Activated gamma-delta T cell treated with Interleukin-2 at 50 U/mL for 16 hours (primary cell): ENCODE data around the gene ELOVL6.
"Not testable (repeated sequence)": the region's sequence is repeated elsewhere in the genome, so short reads cannot be mapped to it uniquely, and the experiment has no call there.

Source experiments
- DNase-seq: peaks from one replicate; pipeline ENCODE4 v3.0.0-alpha.2; 2020

Gene ELOVL6

DNA sequence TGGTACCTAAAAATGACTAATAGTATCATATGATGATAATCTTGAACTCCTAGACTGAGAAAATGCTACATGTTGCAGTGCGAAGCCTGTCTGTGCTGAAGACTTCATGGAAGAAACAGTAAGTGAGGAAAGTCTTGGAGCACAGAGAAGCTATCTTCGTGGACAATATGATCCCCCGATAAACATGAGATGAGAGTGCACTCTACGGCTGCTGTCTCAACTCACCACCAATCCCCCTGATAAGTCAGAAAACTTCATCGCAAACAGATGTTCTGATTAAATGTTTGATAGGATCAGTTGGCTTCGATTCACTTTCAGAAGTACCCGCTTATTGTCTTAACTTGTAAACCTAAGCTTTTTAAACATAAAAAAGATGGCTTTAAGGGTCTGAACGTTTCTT lies 130.2 kb downstream of the ELOVL6 start:
- DNase-seq = no peak

DNA sequence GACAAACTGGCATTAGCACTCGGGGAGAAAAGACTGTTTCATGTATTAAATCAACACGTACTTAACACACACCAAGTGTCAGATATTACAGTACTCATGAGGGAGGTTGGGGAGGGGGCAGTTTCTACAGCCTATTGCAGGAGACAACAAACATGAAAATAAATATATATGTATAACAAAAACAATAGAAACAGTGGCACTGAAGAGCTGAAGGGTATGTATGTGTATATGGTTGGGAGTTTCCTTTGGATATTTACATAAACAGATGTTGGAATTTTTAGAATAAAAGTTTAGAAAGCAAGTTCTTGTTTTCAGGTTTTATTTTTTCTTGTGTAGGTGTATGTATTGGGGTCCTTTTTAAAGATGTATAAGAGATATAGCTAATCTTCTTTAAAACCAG lies 133.5 kb downstream of the ELOVL6 start:
- DNase-seq = no peak

DNA sequence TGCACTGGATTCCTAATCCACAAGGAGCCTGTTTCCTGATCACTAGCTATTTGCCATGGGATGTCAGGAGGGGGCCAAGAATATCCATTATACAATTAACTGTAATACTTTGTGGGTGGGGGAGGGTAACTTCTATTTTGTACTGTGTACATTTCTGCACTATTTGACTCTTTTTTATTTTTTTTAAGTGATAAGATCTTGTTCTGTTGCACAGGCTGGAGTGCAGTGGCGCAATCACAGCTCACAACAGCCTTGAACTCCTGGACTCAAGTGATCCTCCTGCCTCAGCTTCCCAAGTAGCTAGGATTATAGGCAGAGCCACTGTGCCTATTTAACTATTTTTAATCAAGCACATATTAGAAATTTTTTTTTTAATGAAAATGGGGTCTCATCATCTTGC lies 134.1 kb downstream of the ELOVL6 start:
- no peak for DNase-seq

DNA sequence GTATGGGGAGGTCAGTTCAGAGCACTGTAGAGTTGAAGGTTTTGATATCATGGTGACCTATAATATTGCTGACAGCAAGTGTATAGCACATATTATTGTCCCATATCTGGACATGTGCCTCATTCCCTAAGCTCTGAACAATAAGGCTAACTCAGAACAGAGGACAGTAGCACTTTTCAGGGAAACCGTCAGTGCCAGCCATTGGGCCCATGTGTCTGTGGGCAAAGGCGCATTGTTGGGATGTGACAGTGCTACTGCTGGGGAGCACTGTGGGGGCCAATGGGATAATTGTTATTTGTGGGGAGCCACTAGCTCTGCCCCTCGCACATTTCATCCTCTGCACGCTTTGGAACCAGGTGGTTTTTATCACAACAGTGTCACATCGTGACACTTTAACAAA lies 136.2 kb downstream of the ELOVL6 start:
- DNase-seq = no peak

DNA sequence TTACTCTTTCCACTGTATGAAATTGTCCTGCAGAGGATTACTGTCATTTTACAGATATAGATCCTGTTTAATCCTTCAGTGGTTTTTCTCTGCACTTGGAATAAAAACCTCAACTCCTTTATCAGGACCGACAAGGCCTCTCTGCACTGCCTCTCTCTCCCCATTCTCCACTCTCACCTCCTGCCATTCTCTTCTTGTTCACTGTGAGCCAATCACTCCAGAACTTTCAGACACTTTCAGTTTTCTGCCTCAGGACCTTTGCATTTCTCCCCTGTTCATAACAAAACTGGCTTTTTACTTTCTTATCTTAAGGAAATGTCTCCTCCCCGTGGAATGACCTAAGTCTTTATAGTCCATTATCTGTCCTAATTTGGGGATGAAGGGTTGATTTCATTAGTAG lies 137.3 kb downstream of the ELOVL6 start:
- DNase-seq = no peak

DNA sequence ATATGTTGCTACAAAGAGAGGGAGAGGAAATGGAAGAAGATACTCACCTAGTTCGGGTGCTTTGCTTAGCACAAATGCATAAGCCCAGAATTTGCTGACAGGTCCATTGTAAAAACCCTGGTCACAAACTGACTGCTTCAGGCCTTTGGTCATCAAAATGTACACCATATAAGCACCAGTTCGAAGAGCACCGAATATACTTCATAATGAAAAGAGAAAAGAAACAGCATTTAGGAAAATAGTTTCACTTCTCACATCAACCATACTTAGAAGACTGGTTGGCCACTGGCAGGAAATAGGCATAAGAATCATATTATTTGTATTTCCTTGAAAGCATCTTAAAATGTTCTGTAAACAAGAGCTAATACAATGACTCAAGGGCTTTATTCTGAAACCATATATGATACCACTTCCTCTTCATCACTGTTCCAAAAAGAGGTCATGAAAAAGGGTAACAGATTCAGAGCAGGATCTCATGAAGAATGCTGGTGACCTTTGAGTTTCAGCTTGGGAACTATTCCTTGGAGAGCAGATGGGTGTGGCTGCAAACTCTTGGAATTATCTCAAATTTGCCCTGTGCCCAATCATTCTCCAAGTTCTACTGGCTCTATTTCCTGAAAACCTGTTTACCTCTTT lies 138.7 kb downstream of the ELOVL6 start:
- no peak for DNase-seq

DNA sequence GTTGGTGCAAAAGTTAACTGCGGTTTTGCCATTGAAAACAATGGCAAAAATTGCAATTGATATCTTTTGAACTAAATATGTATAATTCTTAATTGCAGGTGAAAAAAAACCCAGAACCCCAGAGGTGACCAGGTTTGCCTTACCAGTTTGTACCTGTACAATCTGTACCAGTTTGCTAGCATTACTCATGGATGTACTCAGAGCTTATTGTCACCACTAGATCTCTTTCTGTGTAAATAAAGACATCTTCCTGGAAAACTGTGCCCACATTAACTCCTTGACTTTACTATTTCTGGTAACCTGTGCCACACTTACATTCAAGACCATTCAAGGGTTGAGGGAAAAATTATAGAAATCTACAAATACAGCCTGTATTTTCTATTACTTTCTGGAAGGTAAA lies 139.7 kb downstream of the ELOVL6 start:
- no peak for DNase-seq

DNA sequence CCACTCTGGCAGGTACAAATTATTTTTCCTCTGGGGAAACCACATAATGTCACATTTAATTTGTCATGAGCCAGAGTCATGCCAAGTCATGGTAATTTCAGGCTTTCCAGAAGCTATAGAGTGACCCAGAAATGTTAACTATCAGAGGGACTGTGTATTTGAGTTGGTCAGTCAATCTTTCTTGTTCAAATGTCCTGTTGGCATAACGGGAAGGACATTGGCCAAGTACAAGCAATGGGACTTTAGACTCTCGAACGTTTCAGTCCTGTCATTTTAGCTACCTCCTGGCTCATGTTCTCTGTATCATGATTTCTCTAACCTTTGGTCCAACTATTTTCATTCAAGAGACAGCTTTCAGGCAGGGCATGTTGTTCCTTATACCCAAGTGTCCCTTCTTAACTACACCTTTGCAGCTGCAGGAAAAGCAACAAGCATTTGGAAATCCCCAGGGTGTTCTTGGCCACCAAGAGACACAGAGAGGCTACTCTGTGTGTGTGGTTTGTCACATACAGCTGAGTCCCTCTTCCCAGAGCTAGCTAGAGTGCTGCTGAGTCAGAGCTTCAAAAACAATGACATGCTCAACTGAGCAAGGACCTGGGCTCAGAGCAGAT lies 143.2 kb downstream of the ELOVL6 start:
- DNase-seq = no peak

DNA sequence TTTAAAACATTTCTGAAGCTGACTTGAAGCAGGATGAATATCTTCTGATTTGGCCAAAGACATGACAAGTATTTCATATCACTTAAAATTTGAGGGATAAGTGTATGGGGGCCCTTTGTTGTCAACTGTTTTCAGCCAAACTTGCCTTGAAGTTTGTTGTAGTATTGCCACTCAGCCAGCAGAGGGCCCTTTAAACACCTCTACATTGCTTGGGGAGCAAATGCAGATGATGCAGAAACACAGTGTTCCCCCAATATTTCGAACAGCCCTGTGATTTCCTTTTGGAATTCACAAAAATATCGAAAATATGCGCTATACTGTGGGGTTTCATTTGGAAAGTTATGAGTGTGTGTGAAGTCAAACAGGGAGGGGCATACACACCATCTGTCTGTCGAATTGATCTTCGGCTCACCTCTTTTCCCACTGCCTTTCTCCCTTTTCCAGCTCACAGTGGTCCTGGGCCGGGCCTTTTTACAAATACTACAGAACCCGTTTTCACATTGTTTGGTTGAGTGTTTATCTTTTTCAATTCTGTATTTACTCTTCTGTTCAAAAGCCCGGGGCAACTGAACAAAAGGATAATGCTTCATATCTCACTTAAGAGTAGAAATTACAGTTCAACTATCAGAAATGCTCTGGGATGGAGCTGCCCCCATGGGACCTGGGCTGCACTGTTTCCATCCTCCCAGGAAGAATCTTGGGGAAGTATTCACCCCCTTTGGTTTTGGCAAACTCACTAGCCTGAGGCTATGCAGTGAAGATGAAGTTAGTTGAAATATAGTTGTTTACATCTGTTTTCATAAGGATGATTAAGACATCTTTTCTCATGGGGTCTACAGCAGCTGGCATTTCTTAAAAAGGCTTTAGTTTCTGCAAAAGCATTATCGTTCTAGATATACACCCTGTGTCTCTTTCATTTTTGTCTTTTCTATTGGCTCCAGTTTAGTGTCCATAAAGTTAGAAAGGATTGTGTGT lies 148.2 kb downstream of the ELOVL6 start:
- DNase-seq = peak; percentile 58

DNA sequence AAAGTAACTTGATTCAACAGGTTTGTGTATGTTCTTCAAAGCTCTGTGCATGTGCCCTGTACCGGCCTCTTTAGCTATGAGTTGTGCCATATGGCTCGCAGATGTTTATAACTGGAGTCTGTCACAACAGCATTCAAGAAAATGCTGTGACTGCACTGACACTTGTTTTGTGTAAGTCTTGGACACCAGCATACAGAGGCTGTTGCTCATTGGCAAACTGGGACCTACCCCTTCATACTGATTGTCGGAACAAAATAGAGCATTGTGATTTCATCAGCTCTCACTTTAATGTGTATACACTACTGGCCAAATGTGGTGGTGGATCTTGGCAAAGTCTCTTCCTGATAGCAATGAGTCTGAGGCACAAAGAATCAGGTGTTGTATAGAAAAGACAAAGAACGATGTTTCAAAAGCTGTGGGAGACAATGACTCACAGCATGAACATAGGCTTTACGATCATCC lies 151.8 kb downstream of the ELOVL6 start:
- DNase-seq = no peak

DNA sequence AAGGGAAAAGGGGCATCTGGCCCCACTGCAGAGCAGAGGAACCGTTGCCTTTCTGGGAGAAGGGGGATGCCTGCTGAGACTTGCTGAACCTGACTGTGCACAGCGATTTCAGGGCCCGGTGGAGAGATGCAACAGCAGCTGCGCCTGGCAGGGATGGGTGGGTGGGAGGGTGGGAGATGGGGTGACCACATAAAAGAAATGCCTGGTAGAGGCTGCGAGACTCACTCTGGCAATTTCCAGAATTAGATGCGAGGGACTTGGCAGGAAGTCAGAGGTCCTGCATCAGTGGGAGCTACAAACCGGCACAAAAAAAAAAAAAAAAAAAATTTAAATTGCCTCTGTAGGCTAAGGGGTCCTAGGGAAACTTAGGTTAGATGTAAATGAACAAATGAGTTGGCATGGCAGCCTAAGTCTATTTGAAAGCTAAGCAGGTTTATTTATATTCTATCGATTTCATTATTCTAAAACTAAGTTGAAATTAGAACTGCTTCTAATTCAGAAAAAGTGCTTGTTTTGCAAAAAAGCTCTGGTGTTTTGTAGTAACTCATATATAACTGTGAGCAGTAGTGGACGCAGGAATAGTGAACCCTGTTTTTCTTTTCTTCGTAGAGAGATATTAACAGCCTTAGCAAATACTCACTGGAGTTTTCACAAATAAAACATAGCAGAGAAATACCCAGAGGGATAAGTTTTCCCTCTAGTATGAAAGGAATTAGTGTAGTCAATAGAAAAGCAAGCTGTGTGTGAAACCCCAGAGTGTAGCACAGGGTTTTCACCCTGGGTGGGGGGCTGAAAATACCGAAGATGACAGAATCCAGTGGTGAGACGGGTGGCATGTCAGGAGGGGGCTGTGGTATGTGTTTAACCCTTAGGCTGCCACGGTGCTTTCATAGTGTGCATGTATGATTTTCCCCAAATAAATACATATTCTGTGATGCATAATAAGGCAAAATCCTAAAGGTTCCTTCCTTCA lies 155.6 kb downstream of the ELOVL6 start:
- DNase-seq = no peak

DNA sequence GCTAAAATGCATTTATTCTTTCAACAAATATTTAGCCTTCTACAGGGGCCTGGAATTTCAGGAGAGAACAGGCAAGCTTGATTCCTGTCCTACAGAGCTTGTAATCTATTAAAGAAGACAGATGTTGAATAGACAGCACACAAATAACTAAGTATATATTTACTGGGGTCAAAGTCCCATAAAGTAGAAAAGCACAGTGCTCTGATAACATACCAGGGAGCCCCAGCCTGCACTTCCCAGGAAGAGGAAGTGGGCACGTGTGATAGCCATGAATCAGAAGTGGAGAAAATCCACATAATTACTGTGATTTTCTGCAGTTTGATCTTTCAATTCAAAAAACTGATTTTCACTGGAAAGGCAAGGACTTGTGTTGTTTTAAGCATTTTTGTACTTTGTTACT lies 156.7 kb downstream of the ELOVL6 start:
- DNase-seq = no peak

DNA sequence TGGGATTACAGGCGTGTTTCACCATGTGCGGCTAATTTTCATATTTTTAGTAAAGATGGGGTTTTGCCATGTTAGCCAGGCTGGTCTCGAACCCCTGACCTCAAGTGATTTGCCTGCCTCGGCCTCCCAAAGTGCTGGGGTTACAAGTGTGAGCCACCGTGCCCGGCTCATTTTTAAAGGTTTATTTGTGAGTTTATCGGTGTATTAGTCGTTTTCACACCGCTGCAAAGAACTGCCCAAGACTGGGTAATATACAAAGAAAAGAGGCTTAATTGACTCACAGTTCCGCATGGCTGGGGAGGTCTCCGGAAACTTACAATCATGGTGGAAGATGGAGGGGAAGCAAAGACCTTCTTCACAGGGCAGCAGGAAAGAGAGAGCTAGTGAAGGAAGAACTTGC lies 159.3 kb downstream of the ELOVL6 start:
- not testable (repeated sequence) for DNase-seq

DNA sequence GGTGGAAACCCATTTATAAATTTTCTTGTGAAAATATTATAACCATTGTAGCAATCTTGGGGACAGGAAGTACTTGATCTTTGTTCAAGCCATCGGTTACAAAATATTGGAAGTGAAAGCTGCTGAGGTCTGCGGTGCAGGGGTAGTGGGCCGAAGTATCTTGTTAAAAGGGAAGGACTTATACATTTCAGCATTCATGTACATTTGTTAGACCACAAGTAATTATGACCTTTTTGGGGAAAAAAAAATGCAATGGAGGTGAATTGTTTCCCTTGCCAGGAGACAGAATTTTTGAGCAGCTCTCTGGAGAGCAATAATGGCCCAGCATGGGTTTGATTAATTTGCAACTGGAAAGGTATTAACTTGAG lies 164.4 kb downstream of the ELOVL6 start:
- no peak for DNase-seq

DNA sequence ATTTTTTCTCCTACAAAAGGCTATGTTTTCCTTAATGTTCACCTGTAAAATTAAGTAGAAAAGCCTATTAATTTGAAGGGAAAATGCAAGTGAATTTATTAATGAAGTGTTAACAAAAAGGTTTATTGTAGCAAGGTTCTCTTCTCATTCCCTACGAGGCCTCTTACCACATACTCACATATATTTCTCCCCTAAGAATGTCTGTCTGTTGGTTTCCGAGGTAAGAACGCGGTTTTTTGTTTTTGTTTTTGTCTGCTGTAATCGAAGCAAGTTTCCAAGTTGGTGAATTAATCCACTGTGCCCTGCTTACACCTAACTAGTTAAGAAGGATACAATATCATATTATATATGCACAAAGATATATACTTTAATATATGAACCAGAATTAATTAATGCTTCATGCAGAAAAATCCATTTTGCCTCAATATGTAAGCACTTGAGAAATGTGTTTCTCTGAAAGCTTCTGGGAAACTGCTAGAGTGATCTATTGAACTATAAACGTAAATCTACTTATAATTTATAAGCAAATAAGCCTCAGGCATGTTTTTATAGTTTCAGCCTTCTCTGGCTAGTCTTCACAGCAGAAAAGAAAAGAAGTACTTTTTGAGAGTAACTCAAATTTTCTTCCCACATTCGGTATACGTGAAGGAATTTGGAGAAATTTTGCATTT lies 164.9 kb downstream of the ELOVL6 start:
- no peak for DNase-seq

DNA sequence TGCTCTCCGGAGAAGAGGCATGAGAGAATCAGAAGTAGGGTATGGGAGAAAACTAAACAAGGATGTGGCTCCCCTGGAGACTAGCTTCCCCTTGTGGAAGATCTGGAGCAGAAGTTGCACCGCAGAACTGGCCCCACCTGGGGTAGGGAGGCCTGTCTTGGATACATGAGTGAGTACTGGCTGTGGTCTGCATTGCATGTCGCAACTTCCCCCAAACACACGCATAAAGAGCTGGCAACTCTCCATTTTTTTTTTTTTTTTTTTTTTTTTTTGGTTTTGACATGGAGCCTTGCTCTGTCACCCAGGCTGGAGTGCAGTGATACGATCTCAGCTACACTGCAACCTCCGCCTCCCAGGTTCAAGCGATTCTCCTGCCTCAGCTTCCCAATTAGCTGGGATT lies 165.8 kb downstream of the ELOVL6 start:
- DNase-seq = no peak

DNA sequence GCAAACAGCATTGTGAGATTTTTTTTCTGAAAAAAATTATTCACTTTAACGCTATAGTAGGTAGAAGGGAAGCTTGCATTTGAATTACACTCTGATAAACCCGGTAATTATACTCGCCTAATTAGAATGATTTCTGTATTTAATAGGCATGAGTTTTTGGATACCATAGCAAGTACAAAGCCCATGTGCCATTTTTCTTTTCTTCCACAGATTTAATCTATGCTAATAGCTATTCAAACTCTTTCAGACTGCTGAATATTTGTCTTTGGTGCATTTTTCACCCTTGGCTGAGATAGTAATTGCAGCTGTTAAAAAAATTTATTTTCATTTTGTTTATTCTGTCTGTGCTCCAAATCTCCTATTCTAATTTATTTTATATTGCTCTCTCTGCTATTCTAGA lies 172.7 kb downstream of the ELOVL6 start:
- DNase-seq = no peak

DNA sequence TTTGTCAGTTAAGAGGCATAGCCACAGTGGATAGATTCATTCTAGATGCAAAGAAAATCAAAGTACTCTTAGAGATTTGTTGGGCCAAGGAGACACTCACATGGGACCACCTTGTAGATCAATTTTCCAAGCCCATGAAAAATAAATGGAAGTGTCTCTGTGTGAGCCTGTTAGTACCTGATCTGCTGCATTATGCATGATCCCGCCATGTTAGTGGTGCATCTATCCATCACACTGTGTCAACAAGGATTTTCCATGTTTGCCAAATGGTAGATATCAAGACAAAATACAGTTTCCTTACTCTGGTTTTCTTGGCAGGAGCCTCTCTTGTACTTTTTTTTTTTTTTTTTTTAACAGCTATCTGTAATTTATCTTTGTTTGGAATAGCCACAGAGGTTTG lies 173.4 kb downstream of the ELOVL6 start:
- DNase-seq = no peak

DNA sequence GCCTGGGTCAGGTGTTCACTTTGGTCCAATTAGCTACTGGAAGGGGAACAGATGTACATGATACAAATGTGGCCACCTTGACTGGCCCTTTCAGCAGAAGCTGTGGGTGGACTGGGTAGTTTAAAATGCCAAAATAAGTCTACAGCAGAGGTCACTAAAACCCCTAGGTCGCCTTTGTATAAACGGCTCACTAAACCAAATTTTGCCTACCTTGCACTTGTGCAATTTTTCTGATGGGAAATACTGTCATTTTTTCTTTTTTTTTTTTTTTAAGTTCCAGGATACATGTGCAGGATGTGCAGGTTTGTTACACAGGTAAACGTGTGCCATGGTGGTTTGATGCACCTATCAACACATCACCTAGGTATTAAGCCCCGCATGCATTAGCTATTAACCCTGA lies 176.0 kb downstream of the ELOVL6 start:
- no peak for DNase-seq

DNA sequence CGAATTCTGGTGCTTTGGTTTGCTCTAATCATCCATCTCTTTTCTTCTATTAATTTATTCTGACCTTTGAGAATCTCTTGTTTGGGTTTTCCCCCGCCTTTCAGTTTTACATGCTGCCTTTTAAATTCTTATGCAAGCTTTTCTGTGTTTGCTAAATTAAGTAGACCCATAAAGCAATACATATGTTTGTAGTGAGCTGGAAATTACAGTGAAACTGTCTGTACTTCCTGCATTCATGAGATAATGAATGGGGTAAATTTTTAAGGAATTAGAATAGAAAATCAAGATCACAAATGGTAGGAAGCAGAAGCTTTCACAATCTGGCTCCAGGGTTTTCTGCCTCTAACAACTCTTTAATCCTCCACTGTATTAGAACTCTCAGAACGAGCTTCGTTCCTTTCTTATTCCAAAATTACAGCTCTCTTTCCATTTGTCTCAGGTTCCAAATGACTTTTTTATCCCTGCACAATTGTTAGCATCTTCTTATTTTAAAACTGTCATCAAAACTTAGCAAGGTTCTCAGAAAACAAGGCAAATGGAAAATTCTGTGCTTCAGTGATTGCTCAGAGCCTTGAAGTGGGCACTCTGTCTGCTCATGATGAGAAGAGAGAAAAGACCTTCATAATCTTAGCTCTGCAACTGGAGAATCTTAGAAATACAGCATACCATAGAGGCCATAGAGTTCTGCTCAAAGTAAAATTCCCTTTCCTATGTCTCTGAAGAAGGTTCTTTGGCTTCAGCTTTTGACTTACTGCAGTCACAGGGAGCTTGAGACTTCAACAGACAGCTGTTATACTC lies 177.6 kb downstream of the ELOVL6 start:
- no peak for DNase-seq

DNA sequence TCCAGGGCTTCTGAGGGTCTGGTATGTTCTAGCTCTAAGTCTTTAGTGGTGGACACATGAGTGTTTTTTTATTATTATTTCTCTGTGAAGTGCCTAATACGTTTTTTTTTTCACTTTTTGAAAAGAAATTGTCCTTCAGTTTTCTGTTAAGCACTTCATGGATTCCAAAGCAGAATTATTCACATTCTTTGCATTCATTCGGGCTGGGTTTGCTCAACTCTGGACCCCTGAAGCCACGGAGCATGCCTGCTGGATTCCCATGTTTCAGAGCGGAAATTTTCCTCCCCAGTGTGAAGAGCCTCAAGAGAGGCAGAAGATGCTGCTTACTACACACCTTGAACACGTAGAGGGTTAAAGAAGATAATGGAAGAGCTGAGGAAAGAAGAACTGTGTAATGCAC lies 178.3 kb downstream of the ELOVL6 start:
- DNase-seq = no peak
